ENCODE results near the gene SLC8A1. TPM values are rescaled to one million over a fixed set of nuclear protein-coding genes. Genes with fewer than 3 reads are reported as not detected.

Gene SLC8A1
- total RNA-seq, 1 donor from 2014 or later = 34.8 TPM

- H3K9me3 ChIP-seq (ENCODE audit: insufficient read depth, low read depth, low read length) = no peaks in the 10 kb centered on the region
- peak; percentile 84 for FAIRE-seq
- H3K79me2 ChIP-seq (ENCODE audit: insufficient read depth, low read length) = no peaks in the 10 kb centered on the region
- Mint-ChIP-seq H3K27me3 (ENCODE audit: low read depth, unreplicated experiment) (no peaks in the 10 kb centered on the region), H3K4me1 (ENCODE audit: low read depth, unreplicated experiment) (peaks cover 59% of the 10 kb centered on the region), H3K4me3 (ENCODE audit: unreplicated experiment) (no peak overlapping the region), H3K36me3 (ENCODE audit: low read depth, unreplicated experiment) (peaks cover 16% of the 10 kb centered on the region), H3K27ac (ENCODE audit: unreplicated experiment) (peak overlapping the region; percentile 81), H3K9me3 (ENCODE audit: unreplicated experiment) (no peaks in the 10 kb centered on the region)
- no peak overlapping the region for H3K27ac ChIP-seq (ENCODE audit: low read depth, low read length)
- no peaks in the 10 kb centered on the region for H4K20me1 ChIP-seq (ENCODE audit: insufficient read depth, low read length)
- TF ChIP-seq CTCF (IDR thresholded peaks at IDR 0.05; ENCODE audit: insufficient read depth, low read depth, low read length) (no peak), EZH2 (IDR thresholded peaks at IDR 0.05; ENCODE audit: insufficient read depth, low read length) (no peak)
- no peak overlapping the region for H2AFZ ChIP-seq (ENCODE audit: low read depth, low read length)
- H3K4me2 ChIP-seq (ENCODE audit: low read length) = no peak overlapping the region
- no peak for DNase-seq (ENCODE audit: low read depth)
- no peaks in the 10 kb centered on the region for H3K27me3 ChIP-seq (ENCODE audit: insufficient read depth, low read length)
- H3K9ac ChIP-seq (ENCODE audit: low read length) = no peak overlapping the region
- H3K4me1 ChIP-seq (ENCODE audit: insufficient read depth, low read length) = peaks cover 36% of the 10 kb centered on the region
- no peaks in the 10 kb centered on the region for H3K36me3 ChIP-seq (ENCODE audit: insufficient read depth, low read length)
- H3K4me3 ChIP-seq (ENCODE audit: insufficient read depth, low read depth, low read length) = no peak overlapping the region
Measured at GRCh38 chr2:40432921-40433483, 18.9 kb downstream of the SLC8A1 start.

GRCh38 chr2:40431600-40431955 is 20.3 kb downstream of the SLC8A1 start:
- peak; percentile 97 for FAIRE-seq
- no peaks in the 10 kb centered on the region for H4K20me1 ChIP-seq (ENCODE audit: insufficient read depth, low read length)
- no peak overlapping the region for H3K9ac ChIP-seq (ENCODE audit: low read length)
- H3K4me2 ChIP-seq (ENCODE audit: low read length) = peak overlapping the region; percentile 43
- peak; percentile 92 for DNase-seq (ENCODE audit: low read depth)
- H3K9me3 ChIP-seq (ENCODE audit: insufficient read depth, low read depth, low read length) = no peaks in the 10 kb centered on the region
- H3K79me2 ChIP-seq (ENCODE audit: insufficient read depth, low read length) = no peaks in the 10 kb centered on the region
- Mint-ChIP-seq H3K9me3 (ENCODE audit: unreplicated experiment) (no peaks in the 10 kb centered on the region), H3K27me3 (ENCODE audit: low read depth, unreplicated experiment) (no peaks in the 10 kb centered on the region), H3K4me3 (ENCODE audit: unreplicated experiment) (peak overlapping the region; percentile 29), H3K27ac (ENCODE audit: unreplicated experiment) (peak overlapping the region; percentile 92), H3K36me3 (ENCODE audit: low read depth, unreplicated experiment) (peaks cover 16% of the 10 kb centered on the region), H3K4me1 (ENCODE audit: low read depth, unreplicated experiment) (peaks cover 46% of the 10 kb centered on the region)
- H3K4me1 ChIP-seq (ENCODE audit: insufficient read depth, low read length) = peaks cover 36% of the 10 kb centered on the region
- no peak overlapping the region for H3K4me3 ChIP-seq (ENCODE audit: insufficient read depth, low read depth, low read length)
- H3K27me3 ChIP-seq (ENCODE audit: insufficient read depth, low read length) = no peaks in the 10 kb centered on the region
- H3K27ac ChIP-seq (ENCODE audit: low read depth, low read length) = no peak overlapping the region
- H3K36me3 ChIP-seq (ENCODE audit: insufficient read depth, low read length) = no peaks in the 10 kb centered on the region
- no peak for TF ChIP-seq CTCF (IDR thresholded peaks at IDR 0.05; ENCODE audit: insufficient read depth, low read depth, low read length)
- no peak for TF ChIP-seq EZH2 (IDR thresholded peaks at IDR 0.05; ENCODE audit: insufficient read depth, low read length)
- no peak overlapping the region for H2AFZ ChIP-seq (ENCODE audit: low read depth, low read length)

GRCh38 chr2:40430776-40431599 is 20.9 kb downstream of the SLC8A1 start:
- no peak for DNase-seq (ENCODE audit: low read depth)
- Mint-ChIP-seq H3K27me3 (ENCODE audit: low read depth, unreplicated experiment) (no peaks in the 10 kb centered on the region), H3K4me3 (ENCODE audit: unreplicated experiment) (no peak overlapping the region), H3K27ac (ENCODE audit: unreplicated experiment) (peak overlapping the region; percentile 92), H3K9me3 (ENCODE audit: unreplicated experiment) (no peaks in the 10 kb centered on the region), H3K36me3 (ENCODE audit: low read depth, unreplicated experiment) (peaks cover 16% of the 10 kb centered on the region), H3K4me1 (ENCODE audit: low read depth, unreplicated experiment) (peaks cover 44% of the 10 kb centered on the region)
- H3K9me3 ChIP-seq (ENCODE audit: insufficient read depth, low read depth, low read length) = no peaks in the 10 kb centered on the region
- H3K9ac ChIP-seq (ENCODE audit: low read length) = no peak overlapping the region
- no peaks in the 10 kb centered on the region for H3K36me3 ChIP-seq (ENCODE audit: insufficient read depth, low read length)
- TF ChIP-seq CTCF (IDR thresholded peaks at IDR 0.05; ENCODE audit: insufficient read depth, low read depth, low read length) = no peak
- TF ChIP-seq EZH2 (IDR thresholded peaks at IDR 0.05; ENCODE audit: insufficient read depth, low read length) = no peak
- no peak for FAIRE-seq
- no peak overlapping the region for H3K27ac ChIP-seq (ENCODE audit: low read depth, low read length)
- no peak overlapping the region for H2AFZ ChIP-seq (ENCODE audit: low read depth, low read length)
- no peak overlapping the region for H3K4me3 ChIP-seq (ENCODE audit: insufficient read depth, low read depth, low read length)
- peak overlapping the region; percentile 43 for H3K4me2 ChIP-seq (ENCODE audit: low read length)
- no peaks in the 10 kb centered on the region for H3K27me3 ChIP-seq (ENCODE audit: insufficient read depth, low read length)
- H3K79me2 ChIP-seq (ENCODE audit: insufficient read depth, low read length) = no peaks in the 10 kb centered on the region
- H4K20me1 ChIP-seq (ENCODE audit: insufficient read depth, low read length) = no peaks in the 10 kb centered on the region
- peaks cover 31% of the 10 kb centered on the region for H3K4me1 ChIP-seq (ENCODE audit: insufficient read depth, low read length)

All from astrocyte (in vitro differentiated cells and primary cell).